Heart left ventricle (tissue), 16 donors: ENCODE measurements around the gene PRKAR1B. TPM values are rescaled to one million over a fixed set of nuclear protein-coding genes. Genes with fewer than 3 reads are reported as not detected.

Experiments used
- ATAC-seq, 4 donors: fragments of 200-7000 bp; cut with Tn5 transposase; one replicate each; pipeline ENCODE4 v1.9.1; 2020 to 2022; ENCODE audit warnings: moderate library complexity in 4 of 4, mild to moderate bottlenecking in 3 of 4, moderate number of reproducible peaks in 1 of 4
- DNase-seq, 5 donors: peaks; one replicate each; pipeline ENCODE4 v3.0.0-alpha.2; 2020
- H3K27ac ChIP-seq, 12 donors: fragments of 200-600 bp; sonication (generic) in 4 of 12; one replicate each; pipeline versions ENCODE4 v1.5.0 to v1.8.0; 2016 to 2022; ENCODE audit warnings: mild to moderate bottlenecking in 2 of 12
- H3K27me3 ChIP-seq, 9 donors: fragments of 200-600 bp; sonication (generic) in 2 of 9; one replicate each; pipeline versions ENCODE4 v1.5.1 to v1.8.0; 2016 to 2022; ENCODE audit warnings: mild to moderate bottlenecking in 3 of 9
- H3K36me3 ChIP-seq, 9 donors: fragments of 200-600 bp; sonication (generic) in 2 of 9; one replicate each; pipeline versions ENCODE4 v1.5.0 to v1.8.0; 2018 to 2022; ENCODE audit warnings: mild to moderate bottlenecking in 2 of 9
- H3K4me1 ChIP-seq, 12 donors: fragments of 200-600 bp; sonication (generic) in 4 of 12; one replicate each; pipeline versions ENCODE4 v1.5.0 to v1.8.0; 2016 to 2022; ENCODE audit warnings: mild to moderate bottlenecking in 3 of 12
- H3K4me3 ChIP-seq, 12 donors: fragments of 200-600 bp; sonication (generic) in 4 of 12; one replicate each; pipeline versions ENCODE4 v1.5.0 to v1.8.0; 2017 to 2022; ENCODE audit warnings: mild to moderate bottlenecking in 9 of 12, moderate library complexity in 4 of 12
- H3K9me3 ChIP-seq, 12 donors: fragments of 200-600 bp; sonication (generic) in 4 of 12; one replicate each; pipeline versions ENCODE4 v1.5.0 to v1.8.0; 2016 to 2022; ENCODE audit warnings: mild to moderate bottlenecking in 1 of 12
- POLR2A ChIP-seq, 2 donors: fragments of 450-650 bp; IDR thresholded peaks; one replicate each; pipeline ENCODE4 v1.6.1; 2017; ENCODE audit warnings: antibody characterized with exemption in 2 of 2, mild to moderate bottlenecking in 2 of 2, moderate library complexity in 2 of 2
- WGBS, 4 donors: extraction: QIAGEN DNeasy Blood & Tissue Kit in 2 of 4; methylation state at CpG; one replicate each; pipeline versions ENCODE4 v1.1.5 to v1.1.7; 2013 to 2018; 5-methylcytosine and 5-hydroxymethylcytosine counted together
- intact Hi-C, 10 donors: fragments of 100-400 bp; cut with DNase I; formaldehyde crosslinking; loops; one replicate each; pipeline versions ENCODE4 v1.11.1 to v1.14.2; 2022
- polyA plus RNA-seq, 2 donors: library from polyadenylated mRNA; stranded (reverse); fragments of 200-250 nt; gene quantifications; one replicate each; pipeline ENCODE4 v1.2.3, GENCODE V29; 2013
- total RNA-seq, 9 donors: library from RNA; depleted of rRNA in 2 of 9; stranded (reverse); fragments of >200 nt in 2 of 9; fragmentation: NEBNext Ultra II Directional in 3 of 9; extraction: Animal tissue kit (Norgen Biotek cat#: 25700) in 3 of 9; gene quantifications; one replicate each; pipeline versions ENCODE4 v1.1.0 to v1.2.4, GENCODE V29; 2016 to 2023
- TF ChIP-seq, protein P1 (sequence below), 12 donors: fragments of 200-600 bp; sonication (generic) in 4 of 12; IDR thresholded peaks; one replicate each; pipeline versions ENCODE4 v1.5.0 to v1.8.0; 2018 to 2022; ENCODE audit warnings: antibody characterized with exemption in 12 of 12, mild to moderate bottlenecking in 5 of 12
- donor health status: ischemic (EF 13 %, LVEDD 7.1; RV severe dilation, severe dysfunction).
- donor health status: healthy with polysubstance abuse.
- donor health status: DM: no; HTN: yes; CAD: no.
- donor health status: DM: no; HTN: no; CAD: no.
- donor health status: ischemic (EF 25% LVEDD 6.9; RV normal size, moderate dysfunction).
- donor health status: ischemic (EF 25% LVEDD 5.7; RV mildly dilated, moderate dysfunction).
- donor health status: healthy.
- donor health status: DM: yes; HTN: yes; CAD: no.
- donor health status: ischemic (EF 35%, LVEDD 5.7; RV mildly dilated, moderate dysfunction).
- donor health status: nonischemic (EF 11% LVEDD 7.7; RV severe dilation, severe dysfunction).
- donor health status: DM: yes; HTN: yes; CAD: no.
- donor health status: PGD.
- donor health status: ischemic (EF 29% LVEDD 5.4; RV normal size, mild dysfunction).
- donor health status: nonischemic (EF 23%, LVEDD 6.1; RV moderate dilation, normal function).

The PRKAR1B gene
- total and polyA plus RNA-seq, 11 donors: 4.1 to 22.2 (median 17.9) TPM

DNA sequence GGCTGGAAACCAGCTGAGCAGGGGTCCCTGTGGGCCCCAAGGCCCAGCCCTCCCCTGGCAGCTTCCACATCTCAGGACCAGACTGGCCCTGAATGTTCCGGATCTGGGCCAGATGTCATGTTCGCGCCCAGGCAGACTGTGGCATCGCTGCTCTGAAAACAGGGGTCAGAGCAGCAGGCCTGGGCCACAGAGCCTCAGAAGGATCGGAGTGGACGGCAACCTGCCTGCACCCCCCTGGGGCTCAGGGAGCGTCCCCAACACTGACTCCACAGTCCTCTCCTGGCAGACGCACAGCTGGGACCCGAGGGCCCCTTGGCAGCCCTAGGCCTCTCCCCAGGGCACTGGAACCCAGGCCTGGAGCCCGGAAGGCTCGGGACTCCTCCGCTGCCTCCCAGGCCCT, 91.9 kb downstream of the PRKAR1B start:
- Histone ChIP-seq H3K9me3 (no peaks in the 10 kb centered on the region), H3K4me1 (no peaks in the 10 kb centered on the region), H3K36me3 (no peaks in the 10 kb centered on the region), H3K27me3 (no peaks in the 10 kb centered on the region), H3K4me3 (no peak overlapping the region), H3K27ac (no peak overlapping the region)
- ATAC-seq: no peak
- DNase-seq: peak in 1 of 5 donors; percentile 28
- TF ChIP-seq, protein P1, sequence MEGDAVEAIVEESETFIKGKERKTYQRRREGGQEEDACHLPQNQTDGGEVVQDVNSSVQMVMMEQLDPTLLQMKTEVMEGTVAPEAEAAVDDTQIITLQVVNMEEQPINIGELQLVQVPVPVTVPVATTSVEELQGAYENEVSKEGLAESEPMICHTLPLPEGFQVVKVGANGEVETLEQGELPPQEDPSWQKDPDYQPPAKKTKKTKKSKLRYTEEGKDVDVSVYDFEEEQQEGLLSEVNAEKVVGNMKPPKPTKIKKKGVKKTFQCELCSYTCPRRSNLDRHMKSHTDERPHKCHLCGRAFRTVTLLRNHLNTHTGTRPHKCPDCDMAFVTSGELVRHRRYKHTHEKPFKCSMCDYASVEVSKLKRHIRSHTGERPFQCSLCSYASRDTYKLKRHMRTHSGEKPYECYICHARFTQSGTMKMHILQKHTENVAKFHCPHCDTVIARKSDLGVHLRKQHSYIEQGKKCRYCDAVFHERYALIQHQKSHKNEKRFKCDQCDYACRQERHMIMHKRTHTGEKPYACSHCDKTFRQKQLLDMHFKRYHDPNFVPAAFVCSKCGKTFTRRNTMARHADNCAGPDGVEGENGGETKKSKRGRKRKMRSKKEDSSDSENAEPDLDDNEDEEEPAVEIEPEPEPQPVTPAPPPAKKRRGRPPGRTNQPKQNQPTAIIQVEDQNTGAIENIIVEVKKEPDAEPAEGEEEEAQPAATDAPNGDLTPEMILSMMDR (IDR thresholded peaks at IDR 0.05): no peak
- TF ChIP-seq POLR2A (IDR thresholded peaks at IDR 0.05): no peak
- 91 to 98% (median 93%) methylated on average over 7 to 12 of the region's 12 CpGs for WGBS, 4 donors
- intact Hi-C loops: loop anchor here in 9 of 10 donors (5.0 to 10.0 kb wide), 4 partner anchors 110 to 313 kb away; no protein-coding TSS in a partner anchor

DNA sequence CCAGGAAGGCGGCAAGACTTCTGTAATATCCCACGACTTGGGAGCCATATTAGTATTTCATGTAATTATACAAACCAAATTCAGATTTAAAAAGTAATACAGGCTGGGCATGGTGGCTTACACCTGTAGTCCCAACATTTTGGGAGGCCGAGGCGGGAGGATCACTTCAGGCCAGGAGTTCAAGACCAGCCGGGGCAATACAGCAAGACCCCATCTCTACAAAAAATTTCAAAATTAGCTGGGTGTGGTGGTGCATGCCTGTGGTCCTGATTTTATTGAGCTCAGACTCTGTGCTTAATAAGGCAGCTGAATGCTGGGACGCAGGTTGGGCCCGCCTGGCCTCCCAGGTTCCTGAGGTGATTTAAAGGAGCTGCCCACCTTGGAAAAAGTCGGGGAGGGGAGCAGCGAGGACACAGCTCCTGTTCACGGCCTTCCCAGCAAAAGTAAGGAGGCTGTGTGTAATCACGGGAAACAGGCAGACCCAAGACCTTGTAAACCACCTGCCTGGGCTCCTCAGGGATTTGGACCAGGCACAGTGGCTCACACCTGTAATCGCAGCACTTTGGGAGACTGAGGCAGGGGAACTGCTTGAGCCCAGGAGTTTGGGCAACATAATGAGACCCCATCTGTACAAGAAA, 93.6 kb downstream of the PRKAR1B start:
- Histone ChIP-seq H3K4me1 (no peaks in the 10 kb centered on the region), H3K27ac (no peak overlapping the region), H3K36me3 (no peaks in the 10 kb centered on the region), H3K27me3 (no peaks in the 10 kb centered on the region), H3K4me3 (no peak overlapping the region), H3K9me3 (no peaks in the 10 kb centered on the region)
- ATAC-seq (no peak), DNase-seq (peak in 1 of 5 donors; percentile 10)
- intact Hi-C loops: loop anchor here in 4 of 10 donors (5.0 to 10.0 kb wide), 3 partner anchors 109 to 311 kb away; no protein-coding TSS in a partner anchor
- TF ChIP-seq POLR2A (IDR thresholded peaks at IDR 0.05): no peak
- TF ChIP-seq, protein P1 (IDR thresholded peaks at IDR 0.05): no peak
- 97 to 98% (median 98%) methylated on average over 12 of the region's 12 CpGs for WGBS, 4 donors

DNA sequence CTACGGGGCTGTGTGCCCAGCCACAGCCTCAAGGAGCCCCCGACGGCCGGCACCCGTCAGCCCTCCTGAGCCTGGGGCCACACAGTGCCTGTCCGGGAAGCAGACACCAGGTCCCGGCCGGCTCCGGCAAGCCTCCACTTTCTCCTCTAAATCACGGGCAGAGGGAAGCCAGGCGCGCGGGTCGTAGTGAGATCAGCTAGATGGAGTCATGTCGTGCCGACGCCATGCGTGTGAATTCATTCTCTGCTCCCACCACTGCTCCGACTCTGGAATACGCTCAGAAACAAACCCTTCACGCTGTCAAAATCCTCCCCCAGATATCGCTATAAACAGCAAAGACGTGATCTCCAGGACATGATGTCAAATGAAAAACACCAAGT, 94.3 kb downstream of the PRKAR1B start:
- intact Hi-C loops: loop anchor here in 4 of 10 donors (5.0 to 10.0 kb wide), 3 partner anchors 108 to 311 kb away; no protein-coding TSS in a partner anchor
- DNase-seq: peak in 1 of 5 donors; percentile 54
- H3K27me3 ChIP-seq: no peaks in the 10 kb centered on the region
- H3K36me3 ChIP-seq: no peaks in the 10 kb centered on the region
- H3K4me1 ChIP-seq: no peaks in the 10 kb centered on the region
- 92 to 98% (median 97%) methylated on average over 11 to 23 of the region's 23 CpGs for WGBS, 4 donors
- no peak for TF ChIP-seq POLR2A (IDR thresholded peaks at IDR 0.05)
- TF ChIP-seq, protein P1 (IDR thresholded peaks at IDR 0.05): no peak
- ATAC-seq: no peak
- no peak overlapping the region for H3K4me3 ChIP-seq
- H3K9me3 ChIP-seq: no peaks in the 10 kb centered on the region
- no peak overlapping the region for H3K27ac ChIP-seq

DNA sequence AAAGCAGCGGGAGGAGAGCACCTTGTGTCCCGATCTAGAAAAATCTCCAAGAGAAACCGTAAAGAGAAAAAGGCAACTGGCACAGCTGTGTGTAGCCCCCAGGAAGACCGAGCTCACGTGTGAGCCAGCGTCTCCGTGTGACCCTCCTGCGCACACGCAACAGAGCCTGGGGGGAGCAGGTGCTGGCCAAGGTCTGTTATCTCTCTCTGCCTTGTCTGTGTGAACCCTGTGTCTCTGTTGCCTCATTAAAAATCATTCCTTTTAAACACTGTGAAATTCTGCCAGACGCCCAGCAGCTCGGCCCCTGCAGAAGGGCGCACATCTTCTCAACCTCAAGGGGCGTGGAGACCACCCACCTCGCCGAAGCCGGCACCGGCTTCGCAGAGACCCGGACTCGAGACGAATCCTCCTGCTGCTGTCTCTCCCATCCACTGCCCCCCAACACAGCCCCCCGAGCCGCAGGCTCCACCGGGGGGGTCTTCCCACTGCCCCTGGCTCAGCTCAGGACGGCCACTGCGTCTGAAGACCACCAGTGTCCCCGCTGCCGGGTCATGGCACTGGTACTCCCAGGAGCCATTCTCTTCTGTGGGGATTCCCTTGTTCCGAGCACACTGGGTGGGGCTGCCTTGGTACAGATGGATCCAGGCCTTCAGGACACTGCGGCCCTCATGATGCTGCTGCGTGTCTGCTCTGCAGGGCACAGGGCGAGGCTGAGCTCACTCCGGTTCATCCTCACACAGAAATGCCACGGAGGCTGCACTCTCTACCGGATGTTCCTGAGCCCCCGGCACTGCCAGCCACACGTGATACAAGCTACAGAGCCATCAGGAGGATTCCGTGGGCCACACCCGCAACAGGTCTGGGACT, 94.9 kb downstream of the PRKAR1B start:
- Histone ChIP-seq H3K4me1 (no peaks in the 10 kb centered on the region), H3K27ac (no peak overlapping the region), H3K36me3 (no peaks in the 10 kb centered on the region), H3K9me3 (no peaks in the 10 kb centered on the region), H3K27me3 (no peaks in the 10 kb centered on the region), H3K4me3 (no peak overlapping the region)
- DNase-seq (peak in 1 of 5 donors; percentile 49), ATAC-seq (no peak)
- no peak for TF ChIP-seq POLR2A (IDR thresholded peaks at IDR 0.05)
- TF ChIP-seq, protein P1 (IDR thresholded peaks at IDR 0.05): no peak
- WGBS, 4 donors: 94 to 97% (median 95%) methylated on average over 29 to 39 of the region's 39 CpGs
- intact Hi-C loops: loop anchor here in 4 of 10 donors (5.0 to 10.0 kb wide), 3 partner anchors 107 to 310 kb away; no protein-coding TSS in a partner anchor
